H9 (cell line): ENCODE data around the gene DNAJC17. TPM values are rescaled to one million over a fixed set of nuclear protein-coding genes. Genes with fewer than 3 reads are reported as not detected.

Experiments used
- DNase-seq: peaks from one replicate; pipeline ENCODE4 v3.0.0-alpha.2; 2017
- H2AFZ ChIP-seq: one replicate; pipeline ENCODE4 v1.6.1; 2013; ENCODE audit warnings: mild to moderate bottlenecking, low read length, control low read depth, moderate library complexity
- H2AK5ac ChIP-seq: 2 replicates; pipeline ENCODE4 v1.6.1; 2013; ENCODE audit warnings: low read length, control low read depth, mixed read lengths; ENCODE audit not compliant: insufficient read length
- H2BK120ac ChIP-seq: one replicate; pipeline ENCODE4 v1.6.1; 2013; ENCODE audit warnings: low read depth, mild to moderate bottlenecking, low read length, control low read depth, inconsistent platforms; ENCODE audit not compliant: poor library complexity, severe bottlenecking
- H2BK12ac ChIP-seq: 2 replicates; pipeline ENCODE4 v1.6.1; 2013; ENCODE audit warnings: low read length, control low read depth, mixed read lengths, low read depth; ENCODE audit not compliant: insufficient read length
- H2BK15ac ChIP-seq: 2 replicates; pipeline ENCODE4 v1.6.1; 2013; ENCODE audit warnings: low read depth, low read length, control low read depth
- H2BK20ac ChIP-seq: one replicate; pipeline ENCODE4 v1.6.1; 2013; ENCODE audit warnings: low read depth, mild to moderate bottlenecking, low read length, control low read depth, inconsistent platforms; ENCODE audit not compliant: poor library complexity, severe bottlenecking
- H2BK5ac ChIP-seq: 2 replicates; pipeline ENCODE4 v1.6.1; 2013; ENCODE audit warnings: low read length, control low read depth, mixed read lengths; ENCODE audit not compliant: insufficient read length
- H3K14ac ChIP-seq: 2 replicates; pipeline ENCODE4 v1.6.1; 2013; ENCODE audit warnings: low read length, control low read depth; ENCODE audit not compliant: insufficient read depth
- H3K18ac ChIP-seq: 2 replicates; pipeline ENCODE4 v1.6.1; 2013; ENCODE audit warnings: low read depth, mild to moderate bottlenecking, mixed read lengths, low read length, control low read depth; ENCODE audit not compliant: insufficient read length
- H3K23ac ChIP-seq: 2 replicates; pipeline ENCODE4 v1.6.1; 2013; ENCODE audit warnings: low read length, control low read depth, mixed read lengths, low read depth; ENCODE audit not compliant: insufficient read length
- H3K23me2 ChIP-seq: 2 replicates; pipeline ENCODE4 v1.6.1; 2013; ENCODE audit warnings: low read depth, mild to moderate bottlenecking, mixed read lengths, low read length, control low read depth; ENCODE audit not compliant: insufficient read length, poor library complexity, severe bottlenecking
- H3K27ac ChIP-seq: 2 replicates; pipeline ENCODE4 v1.5.1; 2013; ENCODE audit warnings: low read length, control low read depth, mixed read lengths, low read depth; ENCODE audit not compliant: insufficient read length
- H3K27me3 ChIP-seq: 2 replicates; pipeline ENCODE4 v1.6.1; 2013; ENCODE audit warnings: low read length, control low read depth, inconsistent platforms; ENCODE audit not compliant: insufficient read depth
- H3K4ac ChIP-seq: 2 replicates; pipeline ENCODE4 v1.6.1; 2013; ENCODE audit warnings: low read depth, mild to moderate bottlenecking, control low read depth, inconsistent platforms, low read length, moderate library complexity
- H3K4me1 ChIP-seq: 2 replicates; pipeline ENCODE4 v1.6.1; 2013; ENCODE audit warnings: low read length, control low read depth, inconsistent platforms; ENCODE audit not compliant: insufficient read depth
- H3K4me2 ChIP-seq: 2 replicates; pipeline ENCODE4 v1.6.1; 2013; ENCODE audit warnings: low read length, control low read depth, mixed read lengths; ENCODE audit not compliant: insufficient read length, insufficient read depth
- H3K56ac ChIP-seq: 2 replicates; pipeline ENCODE4 v1.6.1; 2013; ENCODE audit warnings: low read depth, mild to moderate bottlenecking, mixed read lengths, low read length, control low read depth; ENCODE audit not compliant: insufficient read length
- H3K79me1 ChIP-seq: 2 replicates; pipeline ENCODE4 v1.6.1; 2013; ENCODE audit warnings: low read depth, mild to moderate bottlenecking, moderate library complexity, low read length, control low read depth, inconsistent platforms; ENCODE audit not compliant: insufficient read depth, poor library complexity, severe bottlenecking
- H3K79me2 ChIP-seq: 2 replicates; pipeline ENCODE4 v1.6.1; 2013; ENCODE audit warnings: low read length, control low read depth, inconsistent platforms; ENCODE audit not compliant: insufficient read depth
- H3K9ac ChIP-seq: 2 replicates; pipeline ENCODE4 v1.6.1; 2013; ENCODE audit warnings: low read length, control low read depth, mixed read lengths; ENCODE audit not compliant: insufficient read length; ENCODE audit errors: extremely low read depth
- H3K9me3 ChIP-seq: one replicate; pipeline ENCODE4 v1.6.1; 2013; ENCODE audit warnings: low read depth, low read length, inconsistent platforms; ENCODE audit not compliant: control insufficient read depth
- H3T11ph ChIP-seq: one replicate; pipeline ENCODE4 v1.6.1; 2013; ENCODE audit warnings: mild to moderate bottlenecking, low read length, control low read depth, inconsistent platforms
- H4K20me1 ChIP-seq: one replicate; pipeline ENCODE4 v1.6.1; 2013; ENCODE audit not compliant: control insufficient read depth, insufficient read length, insufficient read depth
- H4K5ac ChIP-seq: 2 replicates; pipeline ENCODE4 v1.6.1; 2013; ENCODE audit warnings: low read depth, mild to moderate bottlenecking, mixed read lengths, low read length, control low read depth; ENCODE audit not compliant: insufficient read length
- H4K8ac ChIP-seq: replicated peaks from 2 replicates; pipeline ENCODE4 v1.6.1; 2013; ENCODE audit warnings: low read length, control low read depth, mixed read lengths, low read depth; ENCODE audit not compliant: insufficient read length
- H4K91ac ChIP-seq: 2 replicates; pipeline ENCODE4 v1.6.1; 2013; ENCODE audit warnings: low read depth, mild to moderate bottlenecking, moderate library complexity, mixed read lengths, low read length, control low read depth; ENCODE audit not compliant: insufficient read length
- H3K27ac Mint-ChIP-seq, 3 experiments: 2 replicates in 2 of 3; 3 replicates in 1 of 3; pipeline ENCODE4 v1.8.0; 2020 to 2021; ENCODE audit warnings: mixed read lengths in 3 of 3, mild to moderate bottlenecking in 1 of 3, moderate library complexity in 1 of 3
- H3K27me3 Mint-ChIP-seq: 2 replicates; pipeline ENCODE4 v1.8.0; 2021; ENCODE audit warnings: low read depth, mild to moderate bottlenecking, moderate library complexity, mixed read lengths
- H3K36me3 Mint-ChIP-seq, 3 experiments: 2 replicates in 2 of 3; 3 replicates in 1 of 3; pipeline ENCODE4 v1.8.0; 2020 to 2021; ENCODE audit warnings: low read depth in 3 of 3, mixed read lengths in 3 of 3; ENCODE audit not compliant: insufficient read depth in 1 of 3
- H3K4me1 Mint-ChIP-seq, 2 experiments: 2 replicates each; pipeline ENCODE4 v1.8.0; 2020; ENCODE audit warnings: mixed read lengths in 2 of 2
- H3K4me3 Mint-ChIP-seq, 2 experiments: 2 replicates in 1 of 2; 3 replicates in 1 of 2; pipeline ENCODE4 v1.8.0; 2020 to 2021; ENCODE audit warnings: mild to moderate bottlenecking in 2 of 2, mixed read lengths in 2 of 2, moderate library complexity in 1 of 2
- H3K9me3 Mint-ChIP-seq, 2 experiments: 2 replicates in 1 of 2; 3 replicates in 1 of 2; pipeline ENCODE4 v1.8.0; 2020; ENCODE audit warnings: mild to moderate bottlenecking in 2 of 2, mixed read lengths in 2 of 2, moderate library complexity in 1 of 2
- WGBS: extraction: QIAGEN DNeasy Blood & Tissue Kit; methylation state at CpG from one replicate; pipeline ENCODE4 v1.1.7; 2013; ENCODE audit warnings: missing lambda C conversion rate, low lambda C conversion rate, mixed read lengths; ENCODE audit not compliant: insufficient read length; ENCODE audit errors: extremely low coverage; 5-methylcytosine and 5-hydroxymethylcytosine counted together
- total RNA-seq: library from RNA; stranded (reverse); gene quantifications from 2 replicates; pipeline ENCODE4 v1.2.1, GENCODE V29; 2021
- TF ChIP-seq, protein P1 (sequence below): fragments of 200-600 bp; sonication (generic); conservative IDR thresholded peaks from 3 replicates; pipeline ENCODE4 v1.8.0; 2021; ENCODE audit warnings: antibody characterized with exemption, mild to moderate bottlenecking

DNAJC17 gene
- total RNA-seq, 1 experiment from 2014 or later: 38.3 TPM

DNA sequence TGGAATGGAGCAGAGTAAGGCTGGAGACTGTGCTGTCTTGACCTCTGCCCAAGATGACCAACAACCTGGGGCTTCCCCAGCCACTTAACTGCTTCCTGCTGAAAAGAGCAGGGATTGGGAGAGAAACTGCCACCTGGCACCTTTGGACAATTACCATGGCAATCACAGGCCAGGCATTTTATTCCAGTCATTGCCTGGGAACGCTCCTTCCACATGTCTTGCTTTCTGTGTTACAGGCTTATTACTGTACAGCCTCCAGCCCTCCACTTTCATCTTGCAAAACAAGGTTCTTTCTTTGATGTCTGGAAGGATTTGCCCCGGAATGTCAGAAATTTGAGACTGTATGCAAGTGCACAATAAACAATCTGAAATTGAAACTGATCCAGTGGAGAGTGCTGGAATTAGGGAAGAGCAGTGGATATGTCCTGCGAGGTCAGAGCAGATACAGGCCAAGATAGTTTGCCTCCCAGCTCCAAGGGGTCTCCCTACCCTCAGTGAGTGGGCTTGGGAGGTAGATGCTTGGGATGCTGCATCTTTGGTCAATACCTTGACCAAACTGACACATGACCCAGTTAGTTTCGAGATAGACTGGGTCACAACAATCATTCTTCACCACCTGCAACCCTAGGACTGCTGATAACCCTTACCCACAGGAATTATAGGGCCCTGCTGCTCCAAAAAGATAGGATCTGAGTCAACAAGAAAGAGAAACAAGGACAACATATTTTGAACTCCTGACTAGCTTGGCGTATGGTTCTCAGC is 18.6 kb upstream of the DNAJC17 start:
- Histone ChIP-seq H2AK5ac (no peak overlapping the region), H4K20me1 (no peaks in the 10 kb centered on the region), H3K4me2 (no peak overlapping the region), H3K56ac (no peak overlapping the region), H2BK20ac (no peak overlapping the region), H3K4me1 (peaks cover 2% of the 10 kb centered on the region; the same call in 1 of the 2 replicates), H3K27ac (no peak overlapping the region), H3T11ph (no peak overlapping the region), H3K9me3 (no peaks in the 10 kb centered on the region), H3K4ac (no peak overlapping the region), H4K5ac (no peak overlapping the region), H3K23ac (no peak overlapping the region), H4K91ac (no peak overlapping the region), H3K79me2 (no peaks in the 10 kb centered on the region), H2BK12ac (no peak overlapping the region), H4K8ac (no peak overlapping the region), H2BK120ac (no peak overlapping the region), H3K27me3 (no peaks in the 10 kb centered on the region), H2BK5ac (no peak overlapping the region), H2AFZ (no peak overlapping the region), H3K18ac (no peak overlapping the region), H3K79me1 (no peaks in the 10 kb centered on the region), H2BK15ac (no peak overlapping the region), H3K14ac (no peak overlapping the region), H3K9ac (no peak overlapping the region), H3K23me2 (no peaks in the 10 kb centered on the region)
- H3K27me3 Mint-ChIP-seq: no peaks in the 10 kb centered on the region; the same call in 1 of the 2 replicates
- peaks cover 5 to 6% of the 10 kb centered on the region in 2 experiments for H3K4me1 Mint-ChIP-seq
- no peaks in the 10 kb centered on the region for H3K9me3 Mint-ChIP-seq
- H3K4me3 Mint-ChIP-seq: no peak overlapping the region
- DNase-seq: no peak
- TF ChIP-seq, protein P1, sequence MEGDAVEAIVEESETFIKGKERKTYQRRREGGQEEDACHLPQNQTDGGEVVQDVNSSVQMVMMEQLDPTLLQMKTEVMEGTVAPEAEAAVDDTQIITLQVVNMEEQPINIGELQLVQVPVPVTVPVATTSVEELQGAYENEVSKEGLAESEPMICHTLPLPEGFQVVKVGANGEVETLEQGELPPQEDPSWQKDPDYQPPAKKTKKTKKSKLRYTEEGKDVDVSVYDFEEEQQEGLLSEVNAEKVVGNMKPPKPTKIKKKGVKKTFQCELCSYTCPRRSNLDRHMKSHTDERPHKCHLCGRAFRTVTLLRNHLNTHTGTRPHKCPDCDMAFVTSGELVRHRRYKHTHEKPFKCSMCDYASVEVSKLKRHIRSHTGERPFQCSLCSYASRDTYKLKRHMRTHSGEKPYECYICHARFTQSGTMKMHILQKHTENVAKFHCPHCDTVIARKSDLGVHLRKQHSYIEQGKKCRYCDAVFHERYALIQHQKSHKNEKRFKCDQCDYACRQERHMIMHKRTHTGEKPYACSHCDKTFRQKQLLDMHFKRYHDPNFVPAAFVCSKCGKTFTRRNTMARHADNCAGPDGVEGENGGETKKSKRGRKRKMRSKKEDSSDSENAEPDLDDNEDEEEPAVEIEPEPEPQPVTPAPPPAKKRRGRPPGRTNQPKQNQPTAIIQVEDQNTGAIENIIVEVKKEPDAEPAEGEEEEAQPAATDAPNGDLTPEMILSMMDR: no peak
- no CpG with 5 or more reads among the region's 5 CpGs for WGBS
- H3K27ac Mint-ChIP-seq: no peak overlapping the region
- no peaks in the 10 kb centered on the region for H3K36me3 Mint-ChIP-seq
